ENCODE measurements around the gene ETFDH. TPM values are rescaled to one million over a fixed set of nuclear protein-coding genes. Genes with fewer than 3 reads are reported as not detected.

The ETFDH gene
- total and polyA plus RNA-seq, 9 of the 15 experiments (the other 6 are each of a cell fraction or from before 2014, with no cell fraction given): 14.6 to 33.6 (median 25.9) TPM

GRCh38 chr4:158664806-158665205 is 7.3 kb upstream of the ETFDH start (continued):
- TF ChIP-seq CUX1 (CRISPR knock-in tag; IDR thresholded peaks at IDR 0.05) (no peak), POLR2G (IDR thresholded peaks at IDR 0.05; ENCODE audit: low read depth, low read length) (peak; percentile 69)

GRCh38 chr4:158666892-158667291 is 5.2 kb upstream of the ETFDH start:
- no peak for FAIRE-seq
- in situ Hi-C loops (cut with MboI): no loop called here
- WGBS (ENCODE audit: insufficient coverage, low coverage, missing lambda C conversion rate): 91% methylated on average over 2 of the region's 2 CpGs

More at GRCh38 chr4:158666892-158667291, 5.2 kb upstream of the ETFDH start:
- Histone ChIP-seq H3K36me3 (ENCODE audit: control insufficient read depth, insufficient read depth, low read length) (peaks cover 12% of the 10 kb centered on the region; the same call in 2 of the 3 replicates), H4K20me1 (replicated peaks; ENCODE audit: control insufficient read depth, insufficient read depth, low read length) (no peaks in the 10 kb centered on the region), H3K27ac (ENCODE audit: extremely low read depth, low read depth, low read length) (no peak overlapping the region), H3K4me2 (ENCODE audit: insufficient read depth, low read length) (no peak overlapping the region), H3K79me2 (ENCODE audit: control insufficient read depth, insufficient read depth, low read length) (peaks cover 25% of the 10 kb centered on the region), H3K27me3 (ENCODE audit: control insufficient read depth in 2 of 2, insufficient read depth in 2 of 2, low read length in 2 of 2) (no peaks in the 10 kb centered on the region), H3K4me1 (replicated peaks in 1 of 2; ENCODE audit: control insufficient read depth in 2 of 2, insufficient read depth in 2 of 2, low read length in 2 of 2) (peaks cover 8 to 15% of the 10 kb centered on the region in 2 experiments; a peak in 4 of 5 replicates), H3K9ac (ENCODE audit: insufficient read depth in 1 of 2, low read depth in 2 of 2, low read length in 2 of 2) (no peak overlapping the region), H3K9me1 (ENCODE audit: control insufficient read depth, insufficient read depth, low read length) (no peaks in the 10 kb centered on the region), H3K4me3 (no peak overlapping the region), H3K9me3 (replicated peaks; ENCODE audit: control insufficient read depth, insufficient read depth, low read depth, low read length) (no peaks in the 10 kb centered on the region; the same call in 1 of the 2 replicates), H2AFZ (ENCODE audit: low read depth, low read length) (no peak overlapping the region)
- POLR2A ChIA-PET: interaction anchor here (0.6 to 1.0 kb wide), 2 partner anchors 10 to 74 kb away, joined by 3 read pairs; no protein-coding TSS in a partner anchor
- intact Hi-C loops (cut with micrococcal nuclease): no loop called here
- ATAC-seq: no peak
- TF ChIP-seq U2AF2 (optimal IDR thresholded peaks at IDR 0.05; ENCODE audit: low read depth, low read length) (no peak), C11orf30 (IDR thresholded peaks at IDR 0.05; ENCODE audit: low read depth) (0 out of 2 replicates have a peak, but pooled peaks have one; percentile 25), ZNF316 (IDR thresholded peaks at IDR 0.05) (peak; percentile 33; the same call in 1 of the 2 replicates), GTF2B (IDR thresholded peaks at IDR 0.05; ENCODE audit: extremely low read depth, insufficient read length) (no peak), DEAF1 (CRISPR knock-in tag; IDR thresholded peaks at IDR 0.05) (no peak), ZNF57 (CRISPR knock-in tag; IDR thresholded peaks at IDR 0.05) (no peak)
- no peak for DNase-seq (ENCODE audit: extremely low read depth in 1 of 4, low spot score in 3 of 4)
- CTCF ChIA-PET (ENCODE audit: low intra/inter-chr PET ratio): no interaction called here
- no TSS peak for BruUV-seq (replicated peaks)

Data from K562 (cell line).